OCI-LY7 (cell line): ENCODE results near the gene USPL1.

ENCODE experiments used
- CTCF ChIP-seq: fragments of 200-600 bp; sonication (generic); conservative IDR thresholded peaks from 2 replicates; pipeline ENCODE4 v1.5.1; 2014; ENCODE audit warnings: mild to moderate bottlenecking, antibody characterized with exemption, low read length, moderate library complexity, mixed read lengths
- EZH2phosphoT487 ChIP-seq: fragments of 200-600 bp; sonication (generic); IDR thresholded peaks from 2 replicates; pipeline ENCODE4 v1.6.1; 2018; ENCODE audit warnings: low read depth, borderline replicate concordance, mild to moderate bottlenecking, mixed run types, antibody characterized with exemption, low read length, moderate library complexity, mixed read lengths

DNA sequence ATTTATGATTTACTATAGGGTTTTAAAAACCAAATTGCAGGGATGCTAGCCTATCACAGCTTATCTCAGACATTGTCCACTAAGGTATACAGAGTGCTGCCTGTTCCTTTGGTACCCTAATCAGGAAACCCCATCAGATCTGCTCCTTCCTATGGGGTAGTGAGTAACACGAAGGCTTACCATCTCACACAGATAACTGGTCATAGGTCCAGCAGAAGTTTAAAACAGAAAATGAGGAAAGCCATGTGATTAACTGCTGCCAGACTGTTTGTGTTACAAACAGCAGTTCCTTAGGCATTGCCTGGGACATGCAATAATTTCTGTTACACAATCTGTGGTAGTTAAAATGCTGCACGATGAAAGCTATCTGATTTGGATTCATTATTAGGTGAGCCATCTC, 64.1 kb downstream of the USPL1 start:
- no peak for TF ChIP-seq CTCF
- no peak for TF ChIP-seq EZH2phosphoT487
